Duodenal mucosa (tissue), 2 donors: ENCODE data around the gene NDST4.

Experiments
- H3K27ac ChIP-seq: one replicate; pipeline ENCODE4 v1.7.0; 2013; ENCODE audit warnings: low read depth, low read length
- H3K27me3 ChIP-seq, 2 donors: one replicate each; pipeline ENCODE4 v1.7.0; 2013; ENCODE audit warnings: low read length in 2 of 2, control low read depth in 1 of 2; ENCODE audit not compliant: insufficient read depth in 2 of 2, control insufficient read depth in 1 of 2
- H3K36me3 ChIP-seq, 2 donors: one replicate each; pipeline ENCODE4 v1.7.0; 2013; ENCODE audit warnings: low read length in 2 of 2, control low read depth in 1 of 2; ENCODE audit not compliant: insufficient read depth in 2 of 2, control insufficient read depth in 1 of 2
- H3K4me1 ChIP-seq, 2 donors: one replicate each; pipeline ENCODE4 v1.7.0; 2013; ENCODE audit warnings: low read length in 2 of 2, control low read depth in 1 of 2; ENCODE audit not compliant: insufficient read depth in 2 of 2, control insufficient read depth in 1 of 2
- H3K4me3 ChIP-seq, 2 donors: one replicate each; pipeline ENCODE4 v1.7.0; 2013; ENCODE audit warnings: low read length in 2 of 2, low read depth in 1 of 2
- H3K9ac ChIP-seq, 2 donors: one replicate each; pipeline ENCODE4 v1.7.0; 2013; ENCODE audit warnings: low read length in 2 of 2, low read depth in 1 of 2
- H3K9me3 ChIP-seq, 2 donors: one replicate each; pipeline ENCODE4 v1.7.0; 2013; ENCODE audit warnings: low read length in 2 of 2, control low read depth in 1 of 2; ENCODE audit not compliant: control insufficient read depth in 1 of 2

Gene NDST4

GRCh38 chr4:115121351-115122043, 8.1 kb upstream of the NDST4 start:
- H3K27me3 ChIP-seq = no peaks in the 10 kb centered on the region
- no peaks in the 10 kb centered on the region for H3K4me1 ChIP-seq
- no peak overlapping the region for H3K4me3 ChIP-seq
- no peak overlapping the region for H3K9ac ChIP-seq
- no peak overlapping the region for H3K27ac ChIP-seq
- H3K9me3 ChIP-seq = no peaks in the 10 kb centered on the region
- H3K36me3 ChIP-seq = no peaks in the 10 kb centered on the region

GRCh38 chr4:115119804-115120352, 6.5 kb upstream of the NDST4 start:
- no peak overlapping the region for H3K9ac ChIP-seq
- no peak overlapping the region for H3K27ac ChIP-seq
- no peaks in the 10 kb centered on the region for H3K36me3 ChIP-seq
- no peaks in the 10 kb centered on the region for H3K27me3 ChIP-seq
- H3K4me3 ChIP-seq = no peak overlapping the region
- no peaks in the 10 kb centered on the region for H3K9me3 ChIP-seq
- H3K4me1 ChIP-seq = no peaks in the 10 kb centered on the region

- H3K27me3 ChIP-seq = no peaks in the 10 kb centered on the region
- no peak overlapping the region for H3K4me3 ChIP-seq
- H3K9me3 ChIP-seq = no peaks in the 10 kb centered on the region
- no peak overlapping the region for H3K9ac ChIP-seq
- H3K36me3 ChIP-seq = no peaks in the 10 kb centered on the region
- no peaks in the 10 kb centered on the region for H3K4me1 ChIP-seq
- H3K27ac ChIP-seq = no peak overlapping the region
These were observed 4.2 kb upstream of the NDST4 start for GRCh38 chr4:115117651-115118050.

GRCh38 chr4:115110191-115111181, 2.9 kb downstream of the NDST4 start:
- no peaks in the 10 kb centered on the region for H3K4me1 ChIP-seq
- no peaks in the 10 kb centered on the region for H3K9me3 ChIP-seq
- no peaks in the 10 kb centered on the region for H3K36me3 ChIP-seq
- H3K27me3 ChIP-seq = no peaks in the 10 kb centered on the region
- no peak overlapping the region for H3K4me3 ChIP-seq
- H3K9ac ChIP-seq = no peak overlapping the region
- H3K27ac ChIP-seq = no peak overlapping the region

- H3K9ac ChIP-seq = no peak overlapping the region
- H3K27me3 ChIP-seq = no peaks in the 10 kb centered on the region
- H3K4me3 ChIP-seq = no peak overlapping the region
- H3K36me3 ChIP-seq = no peaks in the 10 kb centered on the region
- no peaks in the 10 kb centered on the region for H3K9me3 ChIP-seq
- H3K27ac ChIP-seq = no peak overlapping the region
- no peaks in the 10 kb centered on the region for H3K4me1 ChIP-seq
These were observed 4.6 kb downstream of the NDST4 start for GRCh38 chr4:115108850-115109249.

- no peaks in the 10 kb centered on the region for H3K27me3 ChIP-seq
These were observed 6.0 kb downstream of the NDST4 start for GRCh38 chr4:115107411-115107810.

GRCh38 chr4:115101675-115102074, 11.7 kb downstream of the NDST4 start:
- no peaks in the 10 kb centered on the region for H3K27me3 ChIP-seq
- no peak overlapping the region for H3K4me3 ChIP-seq
- no peaks in the 10 kb centered on the region for H3K4me1 ChIP-seq
- no peaks in the 10 kb centered on the region for H3K9me3 ChIP-seq
- H3K36me3 ChIP-seq = no peaks in the 10 kb centered on the region
- H3K9ac ChIP-seq = no peak overlapping the region
- H3K27ac ChIP-seq = no peak overlapping the region

More at GRCh38 chr4:115107411-115107810, 6.0 kb downstream of the NDST4 start:
- no peak overlapping the region for H3K9ac ChIP-seq
- no peak overlapping the region for H3K27ac ChIP-seq
- H3K4me3 ChIP-seq = no peak overlapping the region
- no peaks in the 10 kb centered on the region for H3K36me3 ChIP-seq
- H3K4me1 ChIP-seq = no peaks in the 10 kb centered on the region
- H3K9me3 ChIP-seq = no peaks in the 10 kb centered on the region

GRCh38 chr4:115090483-115091075, 22.8 kb downstream of the NDST4 start:
- no peaks in the 10 kb centered on the region for H3K36me3 ChIP-seq
- H3K27ac ChIP-seq = no peak overlapping the region
- no peaks in the 10 kb centered on the region for H3K9me3 ChIP-seq
- H3K9ac ChIP-seq = no peak overlapping the region
- H3K27me3 ChIP-seq = no peaks in the 10 kb centered on the region
- H3K4me3 ChIP-seq = no peak overlapping the region
- no peaks in the 10 kb centered on the region for H3K4me1 ChIP-seq

- Histone ChIP-seq H3K4me3 (no peak overlapping the region), H3K4me1 (no peaks in the 10 kb centered on the region), H3K27me3 (no peaks in the 10 kb centered on the region), H3K9me3 (no peaks in the 10 kb centered on the region), H3K36me3 (no peaks in the 10 kb centered on the region), H3K27ac (no peak overlapping the region), H3K9ac (no peak overlapping the region)
These were observed 30.8 kb downstream of the NDST4 start for GRCh38 chr4:115082633-115083032.

GRCh38 chr4:115076691-115077090, 36.7 kb downstream of the NDST4 start:
- Histone ChIP-seq H3K27me3 (no peaks in the 10 kb centered on the region), H3K36me3 (no peaks in the 10 kb centered on the region), H3K9ac (no peak overlapping the region), H3K9me3 (no peaks in the 10 kb centered on the region), H3K4me1 (no peaks in the 10 kb centered on the region), H3K4me3 (no peak overlapping the region), H3K27ac (no peak overlapping the region)
